HEK293 (cell line): ENCODE data around the gene MEMO1.

Source experiments
- CTCF ChIA-PET: fragments of 350-600 bp; formaldehyde crosslinking; extraction: SDS; loops from one replicate; lab custom pipeline; 2021; ENCODE audit warnings: antibody characterized with exemption; lab: Yijun Ruan, JAX
- POLR2A ChIA-PET: fragments of 300-600 bp; formaldehyde crosslinking; extraction: SDS; loops from one replicate; lab custom pipeline; 2020; ENCODE audit warnings: antibody characterized with exemption, inconsistent platforms; lab: Yijun Ruan, JAX
- H3K27ac ChIP-seq: fragments of 200-500 bp; sonication (Bioruptor generic); 2 replicates; pipeline ENCODE4 v1.5.1; 2014; ENCODE audit warnings: low read depth, low read length, control low read depth, inconsistent platforms; ENCODE audit errors: extremely low read depth
- H3K36me3 ChIP-seq, 2 experiments: fragments of 200-500 bp in 1 of 2; sonication (Bioruptor generic) in 1 of 2; 1 replicate in 1 of 2; 2 replicates in 1 of 2; pipeline ENCODE4 v1.5.1; 2014 to 2017; ENCODE audit warnings: inconsistent platforms in 2 of 2, low read length in 2 of 2; ENCODE audit not compliant: control insufficient read depth in 2 of 2, insufficient read depth in 1 of 2
- H3K4me1 ChIP-seq: fragments of 200-500 bp; sonication (Bioruptor generic); 2 replicates; pipeline ENCODE4 v1.5.1; 2014; ENCODE audit warnings: mild to moderate bottlenecking, low read length, inconsistent platforms; ENCODE audit not compliant: control insufficient read depth, insufficient read depth
- H3K4me3 ChIP-seq: 2 replicates; pipeline ENCODE4 v1.5.1; 2011; ENCODE audit warnings: low read depth, mild to moderate bottlenecking, control low read depth, low read length, moderate library complexity
- H3K9me3 ChIP-seq: fragments of 200-500 bp; sonication (Bioruptor generic); 2 replicates; pipeline ENCODE4 v1.5.1; 2014; ENCODE audit warnings: low read depth, low read length, inconsistent platforms; ENCODE audit not compliant: control insufficient read depth, insufficient read depth
- KLF8 ChIP-seq: fragments of 450-650 bp; formaldehyde crosslinking; IDR thresholded peaks from 2 replicates; pipeline ENCODE4 v1.5.1; 2016; ENCODE audit warnings: missing biosample characterization, missing genetic modification characterization
- MZF1 ChIP-seq: fragments of 450-650 bp; formaldehyde crosslinking; IDR thresholded peaks from 2 replicates; pipeline ENCODE4 v1.5.1; 2017; ENCODE audit warnings: missing biosample characterization, missing genetic modification characterization, borderline replicate concordance
- SALL2 ChIP-seq: fragments of 450-650 bp; formaldehyde crosslinking; IDR thresholded peaks from 2 replicates; pipeline ENCODE4 v1.5.0; 2017; ENCODE audit warnings: missing biosample characterization, mild to moderate bottlenecking, missing genetic modification characterization, borderline replicate concordance
- SCRT1 ChIP-seq: fragments of 450-650 bp; formaldehyde crosslinking; IDR thresholded peaks from 2 replicates; pipeline ENCODE4 v1.5.1; 2016; ENCODE audit warnings: missing biosample characterization, missing genetic modification characterization, borderline replicate concordance
- ZBTB48 ChIP-seq: fragments of 450-650 bp; formaldehyde crosslinking; IDR thresholded peaks from 2 replicates; pipeline ENCODE4 v1.5.1; 2016; ENCODE audit warnings: missing biosample characterization, missing genetic modification characterization
- ZBTB7A ChIP-seq: fragments of 450-650 bp; formaldehyde crosslinking; IDR thresholded peaks from 2 replicates; pipeline ENCODE4 v1.5.1; 2016; ENCODE audit warnings: low read depth, missing biosample characterization, missing genetic modification characterization
- ZIC2 ChIP-seq: fragments of 450-650 bp; formaldehyde crosslinking; IDR thresholded peaks from 2 replicates; pipeline ENCODE4 v1.5.1; 2016; ENCODE audit warnings: missing biosample characterization, missing genetic modification characterization
- ZNF140 ChIP-seq: fragments of 450-650 bp; formaldehyde crosslinking; IDR thresholded peaks from 2 replicates; pipeline ENCODE4 v1.5.1; 2016; ENCODE audit warnings: missing biosample characterization, missing genetic modification characterization
- ZNF155 ChIP-seq: fragments of 450-650 bp; formaldehyde crosslinking; IDR thresholded peaks from 2 replicates; pipeline ENCODE4 v1.5.1; 2016; ENCODE audit warnings: missing biosample characterization, missing genetic modification characterization
- ZNF223 ChIP-seq: fragments of 450-650 bp; formaldehyde crosslinking; IDR thresholded peaks from 2 replicates; pipeline ENCODE4 v1.5.1; 2016; ENCODE audit warnings: missing biosample characterization, missing genetic modification characterization
- ZNF311 ChIP-seq: fragments of 450-650 bp; formaldehyde crosslinking; IDR thresholded peaks from 2 replicates; pipeline ENCODE4 v1.5.1; 2017; ENCODE audit warnings: missing biosample characterization, missing genetic modification characterization, borderline replicate concordance
- ZNF37A ChIP-seq: fragments of 450-650 bp; IDR thresholded peaks from 2 replicates; pipeline ENCODE4 v1.5.1; 2018; ENCODE audit warnings: missing biosample characterization, missing genetic modification characterization
- ZNF501 ChIP-seq: fragments of 450-650 bp; formaldehyde crosslinking; IDR thresholded peaks from 2 replicates; pipeline ENCODE4 v1.5.1; 2016; ENCODE audit warnings: missing biosample characterization, missing genetic modification characterization
- ZNF544 ChIP-seq: fragments of 450-650 bp; formaldehyde crosslinking; IDR thresholded peaks from 2 replicates; pipeline ENCODE4 v1.5.0; 2017; ENCODE audit warnings: missing biosample characterization, missing genetic modification characterization
- ZNF596 ChIP-seq: fragments of 450-650 bp; IDR thresholded peaks from 2 replicates; pipeline ENCODE4 v1.5.0; 2018; ENCODE audit warnings: missing biosample characterization, mild to moderate bottlenecking, missing genetic modification characterization, moderate library complexity
- ZNF623 ChIP-seq: fragments of 450-650 bp; formaldehyde crosslinking; IDR thresholded peaks from 2 replicates; pipeline ENCODE4 v1.5.1; 2016; ENCODE audit warnings: missing biosample characterization, missing genetic modification characterization
- ZNF626 ChIP-seq: fragments of 450-650 bp; sonication (Bioruptor Pico); formaldehyde crosslinking; IDR thresholded peaks from 2 replicates; pipeline ENCODE4 v1.5.1; 2018; ENCODE audit warnings: missing biosample characterization, missing genetic modification characterization, inconsistent platforms
- ZNF701 ChIP-seq: fragments of 450-650 bp; formaldehyde crosslinking; IDR thresholded peaks from 2 replicates; pipeline ENCODE4 v1.5.1; 2016; ENCODE audit warnings: missing biosample characterization, missing genetic modification characterization
- ZNF707 ChIP-seq: fragments of 450-650 bp; formaldehyde crosslinking; IDR thresholded peaks from 2 replicates; pipeline ENCODE4 v1.5.1; 2016; ENCODE audit warnings: missing biosample characterization, missing genetic modification characterization
- ZNF776 ChIP-seq: fragments of 450-650 bp; formaldehyde crosslinking; IDR thresholded peaks from 2 replicates; pipeline ENCODE4 v1.5.0; 2017; ENCODE audit warnings: missing biosample characterization, missing genetic modification characterization, borderline replicate concordance
- ZSCAN16 ChIP-seq: fragments of 450-650 bp; formaldehyde crosslinking; IDR thresholded peaks from 2 replicates; pipeline ENCODE4 v1.5.1; 2016; ENCODE audit warnings: missing biosample characterization, missing genetic modification characterization
- ZSCAN30 ChIP-seq: fragments of 450-650 bp; IDR thresholded peaks from 2 replicates; pipeline ENCODE4 v1.5.1; 2018; ENCODE audit warnings: missing biosample characterization, mild to moderate bottlenecking, missing genetic modification characterization, moderate library complexity
- TF ChIP-seq, protein P1 (sequence below): fragments of 450-650 bp; formaldehyde crosslinking; IDR thresholded peaks from 2 replicates; pipeline ENCODE4 v1.5.1; 2016; ENCODE audit warnings: missing biosample characterization, missing genetic modification characterization
- TF ChIP-seq, protein P2 (sequence below): fragments of 450-650 bp; formaldehyde crosslinking; IDR thresholded peaks from 2 replicates; pipeline ENCODE4 v1.5.1; 2017; ENCODE audit warnings: missing biosample characterization, missing genetic modification characterization
- TF ChIP-seq, protein P3 (sequence below): fragments of 450-650 bp; formaldehyde crosslinking; IDR thresholded peaks from 2 replicates; pipeline ENCODE4 v1.5.1; 2016; ENCODE audit warnings: missing biosample characterization, missing genetic modification characterization
- TF ChIP-seq, protein P4 (sequence below): fragments of 450-650 bp; formaldehyde crosslinking; IDR thresholded peaks from 2 replicates; pipeline ENCODE4 v1.5.1; 2016; ENCODE audit warnings: missing biosample characterization, missing genetic modification characterization

Gene MEMO1

GRCh38 chr2:31831585-31831984 is 179.2 kb downstream of the MEMO1 start:
- POLR2A ChIA-PET: no interaction called here
- Histone ChIP-seq H3K9me3 (no peaks in the 10 kb centered on the region), H3K27ac (no peak overlapping the region), H3K4me3 (no peak overlapping the region), H3K4me1 (no peaks in the 10 kb centered on the region), H3K36me3 (no peaks in the 10 kb centered on the region)
- TF ChIP-seq ZBTB48 (tag by site-specific recombination): no peak
- TF ChIP-seq ZSCAN16 (tag by site-specific recombination): no peak
- TF ChIP-seq ZBTB7A: no peak
- TF ChIP-seq SALL2 (tag by site-specific recombination): no peak
- no peak for TF ChIP-seq ZNF155 (tag by site-specific recombination)
- TF ChIP-seq ZNF596 (tag by site-specific recombination): no peak
- no peak for TF ChIP-seq ZNF626 (tag by site-specific recombination)
- TF ChIP-seq ZNF707: no peak
- TF ChIP-seq ZSCAN30: no peak
- TF ChIP-seq, protein P1, sequence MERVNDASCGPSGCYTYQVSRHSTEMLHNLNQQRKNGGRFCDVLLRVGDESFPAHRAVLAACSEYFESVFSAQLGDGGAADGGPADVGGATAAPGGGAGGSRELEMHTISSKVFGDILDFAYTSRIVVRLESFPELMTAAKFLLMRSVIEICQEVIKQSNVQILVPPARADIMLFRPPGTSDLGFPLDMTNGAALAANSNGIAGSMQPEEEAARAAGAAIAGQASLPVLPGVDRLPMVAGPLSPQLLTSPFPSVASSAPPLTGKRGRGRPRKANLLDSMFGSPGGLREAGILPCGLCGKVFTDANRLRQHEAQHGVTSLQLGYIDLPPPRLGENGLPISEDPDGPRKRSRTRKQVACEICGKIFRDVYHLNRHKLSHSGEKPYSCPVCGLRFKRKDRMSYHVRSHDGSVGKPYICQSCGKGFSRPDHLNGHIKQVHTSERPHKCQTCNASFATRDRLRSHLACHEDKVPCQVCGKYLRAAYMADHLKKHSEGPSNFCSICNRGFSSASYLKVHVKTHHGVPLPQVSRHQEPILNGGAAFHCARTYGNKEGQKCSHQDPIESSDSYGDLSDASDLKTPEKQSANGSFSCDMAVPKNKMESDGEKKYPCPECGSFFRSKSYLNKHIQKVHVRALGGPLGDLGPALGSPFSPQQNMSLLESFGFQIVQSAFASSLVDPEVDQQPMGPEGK (tag by site-specific recombination): no peak
- no peak for TF ChIP-seq ZNF140 (tag by site-specific recombination)
- CTCF ChIA-PET: interaction anchor here (0.7 to 1.3 kb wide), 2 partner anchors 137 to 1238 kb away, joined by 3 read pairs; no protein-coding TSS in a partner anchor

- ChIA-PET CTCF (no interaction called here), POLR2A (no interaction called here)
- Histone ChIP-seq H3K4me1 (no peaks in the 10 kb centered on the region), H3K9me3 (no peaks in the 10 kb centered on the region), H3K27ac (no peak overlapping the region), H3K4me3 (no peak overlapping the region), H3K36me3 (no peaks in the 10 kb centered on the region)
- TF ChIP-seq SCRT1 (tag by site-specific recombination) (no peak), ZNF596 (tag by site-specific recombination) (no peak), ZNF37A (no peak), ZNF776 (tag by site-specific recombination) (no peak), ZNF544 (tag by site-specific recombination) (no peak), KLF8 (tag by site-specific recombination) (no peak), ZNF623 (tag by site-specific recombination) (no peak), ZNF501 (tag by site-specific recombination) (no peak), ZIC2 (tag by site-specific recombination) (no peak), ZNF701 (tag by site-specific recombination) (no peak)
- TF ChIP-seq, protein P2, sequence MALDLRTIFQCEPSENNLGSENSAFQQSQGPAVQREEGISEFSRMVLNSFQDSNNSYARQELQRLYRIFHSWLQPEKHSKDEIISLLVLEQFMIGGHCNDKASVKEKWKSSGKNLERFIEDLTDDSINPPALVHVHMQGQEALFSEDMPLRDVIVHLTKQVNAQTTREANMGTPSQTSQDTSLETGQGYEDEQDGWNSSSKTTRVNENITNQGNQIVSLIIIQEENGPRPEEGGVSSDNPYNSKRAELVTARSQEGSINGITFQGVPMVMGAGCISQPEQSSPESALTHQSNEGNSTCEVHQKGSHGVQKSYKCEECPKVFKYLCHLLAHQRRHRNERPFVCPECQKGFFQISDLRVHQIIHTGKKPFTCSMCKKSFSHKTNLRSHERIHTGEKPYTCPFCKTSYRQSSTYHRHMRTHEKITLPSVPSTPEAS (tag by site-specific recombination): no peak
Observed at GRCh38 chr2:31828891-31829290, 181.9 kb downstream of the MEMO1 start.

- no peaks in the 10 kb centered on the region for H3K4me1 ChIP-seq
- H3K36me3 ChIP-seq: no peaks in the 10 kb centered on the region
- ChIA-PET POLR2A (no interaction called here), CTCF (no interaction called here)
- no peaks in the 10 kb centered on the region for H3K9me3 ChIP-seq
- no peak overlapping the region for H3K4me3 ChIP-seq
- H3K27ac ChIP-seq: no peak overlapping the region
- TF ChIP-seq ZNF311 (tag by site-specific recombination): no peak
- TF ChIP-seq, protein P3, sequence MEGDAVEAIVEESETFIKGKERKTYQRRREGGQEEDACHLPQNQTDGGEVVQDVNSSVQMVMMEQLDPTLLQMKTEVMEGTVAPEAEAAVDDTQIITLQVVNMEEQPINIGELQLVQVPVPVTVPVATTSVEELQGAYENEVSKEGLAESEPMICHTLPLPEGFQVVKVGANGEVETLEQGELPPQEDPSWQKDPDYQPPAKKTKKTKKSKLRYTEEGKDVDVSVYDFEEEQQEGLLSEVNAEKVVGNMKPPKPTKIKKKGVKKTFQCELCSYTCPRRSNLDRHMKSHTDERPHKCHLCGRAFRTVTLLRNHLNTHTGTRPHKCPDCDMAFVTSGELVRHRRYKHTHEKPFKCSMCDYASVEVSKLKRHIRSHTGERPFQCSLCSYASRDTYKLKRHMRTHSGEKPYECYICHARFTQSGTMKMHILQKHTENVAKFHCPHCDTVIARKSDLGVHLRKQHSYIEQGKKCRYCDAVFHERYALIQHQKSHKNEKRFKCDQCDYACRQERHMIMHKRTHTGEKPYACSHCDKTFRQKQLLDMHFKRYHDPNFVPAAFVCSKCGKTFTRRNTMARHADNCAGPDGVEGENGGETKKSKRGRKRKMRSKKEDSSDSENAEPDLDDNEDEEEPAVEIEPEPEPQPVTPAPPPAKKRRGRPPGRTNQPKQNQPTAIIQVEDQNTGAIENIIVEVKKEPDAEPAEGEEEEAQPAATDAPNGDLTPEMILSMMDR (tag by site-specific recombination): no peak
- no peak for TF ChIP-seq ZNF501 (tag by site-specific recombination)
- TF ChIP-seq, protein P4, sequence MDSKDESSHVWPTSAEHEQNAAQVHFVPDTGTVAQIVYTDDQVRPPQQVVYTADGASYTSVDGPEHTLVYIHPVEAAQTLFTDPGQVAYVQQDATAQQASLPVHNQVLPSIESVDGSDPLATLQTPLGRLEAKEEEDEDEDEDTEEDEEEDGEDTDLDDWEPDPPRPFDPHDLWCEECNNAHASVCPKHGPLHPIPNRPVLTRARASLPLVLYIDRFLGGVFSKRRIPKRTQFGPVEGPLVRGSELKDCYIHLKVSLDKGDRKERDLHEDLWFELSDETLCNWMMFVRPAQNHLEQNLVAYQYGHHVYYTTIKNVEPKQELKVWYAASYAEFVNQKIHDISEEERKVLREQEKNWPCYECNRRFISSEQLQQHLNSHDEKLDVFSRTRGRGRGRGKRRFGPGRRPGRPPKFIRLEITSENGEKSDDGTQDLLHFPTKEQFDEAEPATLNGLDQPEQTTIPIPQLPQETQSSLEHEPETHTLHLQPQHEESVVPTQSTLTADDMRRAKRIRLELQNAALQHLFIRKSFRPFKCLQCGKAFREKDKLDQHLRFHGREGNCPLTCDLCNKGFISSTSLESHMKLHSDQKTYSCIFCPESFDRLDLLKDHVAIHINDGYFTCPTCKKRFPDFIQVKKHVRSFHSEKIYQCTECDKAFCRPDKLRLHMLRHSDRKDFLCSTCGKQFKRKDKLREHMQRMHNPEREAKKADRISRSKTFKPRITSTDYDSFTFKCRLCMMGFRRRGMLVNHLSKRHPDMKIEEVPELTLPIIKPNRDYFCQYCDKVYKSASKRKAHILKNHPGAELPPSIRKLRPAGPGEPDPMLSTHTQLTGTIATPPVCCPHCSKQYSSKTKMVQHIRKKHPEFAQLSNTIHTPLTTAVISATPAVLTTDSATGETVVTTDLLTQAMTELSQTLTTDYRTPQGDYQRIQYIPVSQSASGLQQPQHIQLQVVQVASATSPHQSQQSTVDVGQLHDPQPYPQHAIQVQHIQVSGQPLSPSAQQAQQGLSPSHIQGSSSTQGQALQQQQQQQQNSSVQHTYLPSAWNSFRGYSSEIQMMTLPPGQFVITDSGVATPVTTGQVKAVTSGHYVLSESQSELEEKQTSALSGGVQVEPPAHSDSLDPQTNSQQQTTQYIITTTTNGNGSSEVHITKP: no peak
- no peak for TF ChIP-seq ZNF223 (tag by site-specific recombination)
- TF ChIP-seq ZNF626 (tag by site-specific recombination): no peak
- no peak for TF ChIP-seq MZF1 (tag by site-specific recombination)
Observed at GRCh38 chr2:31823558-31823957, 187.2 kb downstream of the MEMO1 start.
